NCI-H146 treated with DMSO at 0.1 percent for 48 hours (cell line): ENCODE data around the gene CDK2.

ENCODE experiments used
- DNase-seq: peaks from one replicate; lab custom pipeline; 2025; ENCODE audit not compliant: unreplicated experiment; lab: John Stamatoyannopoulos, UW

Gene CDK2

GRCh38 chr12:56010111-56010570, 43.5 kb downstream of the CDK2 start:
- no peak for DNase-seq

- no peak for DNase-seq
Observed at GRCh38 chr12:56011509-56012090, 45.0 kb downstream of the CDK2 start.

- no peak for DNase-seq
Observed at GRCh38 chr12:56013482-56013881, 46.9 kb downstream of the CDK2 start.

DNA sequence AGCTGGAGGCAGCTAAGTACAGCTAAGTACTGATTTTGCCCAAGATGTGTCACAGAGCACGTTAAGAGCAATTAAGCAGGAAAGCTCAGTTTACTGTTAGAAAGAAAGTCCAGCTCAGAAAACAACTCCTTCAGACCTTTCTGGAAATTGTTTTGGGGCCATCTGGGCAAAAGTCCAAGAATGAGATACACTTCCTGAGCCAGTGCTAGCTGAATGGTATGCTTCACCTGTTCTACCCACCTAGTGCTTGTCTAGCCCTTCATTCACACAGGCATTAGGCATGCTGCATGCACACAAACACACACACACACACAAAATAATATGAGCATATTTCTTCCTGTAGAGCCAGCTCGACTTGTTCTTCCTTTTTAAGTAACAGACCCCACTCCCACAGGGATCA, 47.6 kb downstream of the CDK2 start:
- DNase-seq = no peak

DNA sequence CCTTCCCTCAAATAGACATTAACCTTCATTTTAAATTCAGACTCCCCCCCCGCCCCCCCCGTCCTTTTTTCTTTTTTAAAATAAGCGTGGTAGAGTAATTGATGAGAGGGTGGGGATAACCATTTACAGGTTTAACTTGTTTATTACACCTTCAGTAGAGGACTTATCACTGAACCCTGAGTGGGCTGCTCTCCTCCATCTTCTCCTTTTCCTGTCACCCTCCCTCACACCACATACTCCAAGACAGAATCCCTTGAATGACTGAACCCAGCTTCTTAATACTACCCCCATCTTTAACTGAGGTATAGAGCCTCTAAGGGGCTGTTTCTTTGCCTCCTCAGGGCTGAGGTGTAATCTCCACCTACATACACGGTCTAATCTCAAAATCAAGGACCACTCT, 50.6 kb downstream of the CDK2 start:
- no peak for DNase-seq

DNA sequence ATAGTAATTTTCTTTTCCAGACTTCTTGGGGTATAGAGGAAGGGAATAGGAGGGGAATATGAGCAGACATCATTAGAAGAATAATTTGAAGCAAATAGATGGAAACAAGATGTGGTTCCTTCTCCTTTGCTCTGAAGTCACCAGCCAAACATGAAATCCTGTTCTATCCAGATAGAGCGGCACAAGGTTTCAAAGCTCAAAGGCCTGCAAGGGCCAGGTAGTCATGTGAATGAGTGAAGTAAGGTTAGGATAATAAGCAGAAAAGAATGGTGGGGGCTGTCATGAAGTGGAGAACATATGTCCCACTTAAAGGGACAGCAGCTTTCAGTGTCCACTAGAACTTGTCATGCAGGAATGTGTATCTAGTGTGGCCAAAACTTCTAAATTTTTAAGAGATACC, 51.7 kb downstream of the CDK2 start:
- no peak for DNase-seq

DNA sequence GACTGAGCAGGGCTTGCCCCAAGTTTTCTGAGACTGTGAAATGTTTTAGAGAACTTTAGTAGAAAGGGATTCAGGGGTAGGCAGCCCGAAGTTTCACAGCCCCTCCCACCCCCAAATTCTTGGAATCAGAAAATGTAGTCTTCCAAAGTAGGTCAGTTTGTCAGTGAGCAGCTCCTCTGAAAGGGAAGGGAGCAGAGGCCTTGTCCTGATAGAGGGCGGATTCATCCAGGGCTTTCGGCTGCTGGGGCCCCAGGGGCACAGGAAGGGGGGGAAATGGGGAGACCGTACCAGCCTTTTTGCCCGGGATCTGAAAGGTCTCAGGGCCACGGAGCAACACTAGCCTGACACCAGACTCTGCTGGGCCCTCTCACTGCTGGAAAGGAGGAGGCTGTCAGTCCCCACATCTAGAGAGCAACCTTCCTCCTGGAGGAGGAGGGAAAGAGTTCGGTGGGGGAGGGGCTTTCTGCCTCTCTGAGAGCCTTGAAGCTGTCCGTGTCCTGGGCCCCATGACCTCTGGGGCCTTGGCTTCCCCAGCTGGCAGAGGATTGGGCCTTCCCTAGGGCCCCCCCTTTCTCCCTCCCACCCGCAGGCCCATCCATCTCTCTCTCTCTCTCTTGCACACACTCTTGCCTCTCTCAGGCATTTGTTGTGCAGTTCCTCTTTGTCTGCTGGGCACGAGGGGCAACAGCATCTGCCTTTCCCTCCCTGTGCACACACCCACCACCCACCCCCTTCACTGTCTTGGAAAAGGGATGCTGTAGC, 54.0 kb downstream of the CDK2 start, which contains the start of gene IKZF4:
Gene IKZF4 (plus strand): TSS at position 621 of the 762 bp plus-strand sequence. CDS start 451 bp downstream, outside the sequence.
- no peak for DNase-seq

GRCh38 chr12:56021889-56022497, 55.4 kb downstream of the CDK2 start:
- no peak for DNase-seq
